Measurements from ENCODE around the gene MAG. TPM values are rescaled to one million over a fixed set of nuclear protein-coding genes. Genes with fewer than 3 reads are reported as not detected.

MAG gene
- total RNA-seq, 1 experiment from 2014 or later: 0.41 TPM

DNA sequence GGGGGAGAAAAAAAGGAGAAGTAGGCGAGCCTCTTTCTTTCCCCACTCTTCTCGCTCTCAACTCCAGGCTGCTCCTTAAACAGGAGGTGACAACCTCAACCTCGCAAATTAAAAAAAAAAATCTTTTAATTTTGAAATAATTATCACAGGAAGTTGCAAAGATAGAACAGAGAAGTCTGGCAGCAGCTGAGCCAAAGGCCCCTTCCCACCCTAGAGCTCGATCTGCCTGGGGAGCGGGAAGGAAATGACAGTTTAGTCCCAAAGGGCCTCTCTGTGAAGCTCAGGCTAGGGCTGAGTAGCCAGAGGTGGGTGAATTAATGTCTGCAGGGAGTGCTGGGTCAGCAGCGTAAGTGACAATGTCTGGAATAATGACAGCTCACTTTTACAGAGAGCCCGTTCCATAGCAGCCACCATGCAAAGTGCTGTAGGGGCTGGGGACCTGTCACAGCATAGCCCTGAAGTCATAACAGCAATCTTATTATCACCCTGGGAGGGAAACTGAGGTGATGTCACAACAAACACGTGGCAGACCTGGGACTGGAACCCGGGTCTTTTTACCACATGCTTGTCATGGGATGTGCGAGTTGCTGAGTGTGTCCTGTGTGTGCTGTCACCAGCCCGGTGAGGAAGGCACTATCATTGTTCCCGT is 28.2 kb downstream of the MAG start:
- H3K4me1 ChIP-seq: no peaks in the 10 kb centered on the region
- BruUV-seq (replicated peaks): no TSS peak
- no peaks in the 10 kb centered on the region for H3K36me3 Mint-ChIP-seq (ENCODE audit: insufficient read depth, unreplicated experiment)
- H3K4me3 ChIP-seq (ENCODE audit: low read depth, low read length): no peak overlapping the region
- CTCF ChIA-PET: no interaction called here
- no peak overlapping the region for H3K27ac Mint-ChIP-seq (ENCODE audit: unreplicated experiment)
- POLR2A ChIA-PET: no interaction called here
- no peak for TF ChIP-seq CTCF (IDR thresholded peaks at IDR 0.05; ENCODE audit: insufficient read depth in 1 of 2, low read depth in 1 of 2, low read length in 1 of 2, severe bottlenecking in 1 of 2, unreplicated experiment in 1 of 2)
- no peak for DNase-seq
- peaks cover 4% of the 10 kb centered on the region; the same call in 1 of the 2 replicates for H3K9me3 ChIP-seq
- H3K9me3 Mint-ChIP-seq (ENCODE audit: unreplicated experiment): peaks cover 9% of the 10 kb centered on the region
- H3K27me3 ChIP-seq (replicated peaks; ENCODE audit: control insufficient read depth, insufficient read depth, low read length): no peaks in the 10 kb centered on the region
- intact Hi-C loops (cut with micrococcal nuclease; ENCODE audit: unreplicated experiment): no loop called here
- peaks cover 14% of the 10 kb centered on the region for H3K4me1 Mint-ChIP-seq (ENCODE audit: low read depth, unreplicated experiment)
- H3K27me3 Mint-ChIP-seq (ENCODE audit: insufficient read depth, unreplicated experiment): no peaks in the 10 kb centered on the region
- no peaks in the 10 kb centered on the region for H3K36me3 ChIP-seq (ENCODE audit: control insufficient read depth, insufficient read depth, low read length)
- H3K4me3 Mint-ChIP-seq (ENCODE audit: unreplicated experiment): no peak overlapping the region

GRCh38 chr19:35321291-35321690 is 29.3 kb downstream of the MAG start:
- H3K27me3 ChIP-seq (replicated peaks; ENCODE audit: control insufficient read depth, insufficient read depth, low read length): no peaks in the 10 kb centered on the region
- ChIA-PET POLR2A (no interaction called here), CTCF (no interaction called here)
- no peak overlapping the region for H3K4me3 ChIP-seq (ENCODE audit: low read depth, low read length)
- H3K36me3 Mint-ChIP-seq (ENCODE audit: insufficient read depth, unreplicated experiment): no peaks in the 10 kb centered on the region
- H3K36me3 ChIP-seq (ENCODE audit: control insufficient read depth, insufficient read depth, low read length): no peaks in the 10 kb centered on the region
- peaks cover 14% of the 10 kb centered on the region for H3K4me1 Mint-ChIP-seq (ENCODE audit: low read depth, unreplicated experiment)
- TF ChIP-seq CTCF (IDR thresholded peaks at IDR 0.05; ENCODE audit: insufficient read depth in 1 of 2, low read depth in 1 of 2, low read length in 1 of 2, severe bottlenecking in 1 of 2, unreplicated experiment in 1 of 2): no peak
- intact Hi-C loops (cut with micrococcal nuclease; ENCODE audit: unreplicated experiment): no loop called here
- DNase-seq: no peak
- H3K27me3 Mint-ChIP-seq (ENCODE audit: insufficient read depth, unreplicated experiment): peaks cover 3% of the 10 kb centered on the region
- no peak overlapping the region for H3K4me3 Mint-ChIP-seq (ENCODE audit: unreplicated experiment)
- no peak overlapping the region for H3K27ac Mint-ChIP-seq (ENCODE audit: unreplicated experiment)
- peaks cover 4% of the 10 kb centered on the region; the same call in 1 of the 2 replicates for H3K9me3 ChIP-seq
- no TSS peak for BruUV-seq (replicated peaks)
- peaks cover 9% of the 10 kb centered on the region for H3K9me3 Mint-ChIP-seq (ENCODE audit: unreplicated experiment)
- no peaks in the 10 kb centered on the region for H3K4me1 ChIP-seq

DNA sequence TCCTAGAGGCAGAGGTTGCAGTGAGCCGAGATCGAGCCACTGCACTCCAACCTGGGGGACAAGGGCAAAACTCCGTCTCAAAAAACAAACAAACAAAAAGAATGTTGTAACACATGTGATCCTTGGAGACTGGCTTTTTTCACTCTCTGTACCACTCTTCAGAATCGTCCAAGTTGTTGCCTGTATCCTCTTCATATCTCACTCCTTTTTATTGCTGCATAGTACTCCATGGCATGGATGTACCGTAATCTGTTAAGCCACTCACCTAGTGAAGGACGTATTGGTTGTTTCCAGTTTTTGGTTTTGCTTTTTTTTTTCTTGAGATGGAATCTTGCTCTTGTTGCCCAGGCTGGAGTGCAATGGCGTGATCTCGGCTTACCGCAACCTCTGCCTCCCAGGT is 30.1 kb downstream of the MAG start:
- H3K4me1 Mint-ChIP-seq (ENCODE audit: low read depth, unreplicated experiment): peaks cover 14% of the 10 kb centered on the region
- ChIA-PET CTCF (no interaction called here), POLR2A (no interaction called here)
- no TSS peak for BruUV-seq (replicated peaks)
- peaks cover 3% of the 10 kb centered on the region for H3K27me3 Mint-ChIP-seq (ENCODE audit: insufficient read depth, unreplicated experiment)
- no peak for DNase-seq
- H3K27ac Mint-ChIP-seq (ENCODE audit: unreplicated experiment): no peak overlapping the region
- intact Hi-C loops (cut with micrococcal nuclease; ENCODE audit: unreplicated experiment): no loop called here
- H3K4me3 Mint-ChIP-seq (ENCODE audit: unreplicated experiment): no peak overlapping the region
- peaks cover 4% of the 10 kb centered on the region; the same call in 1 of the 2 replicates for H3K9me3 ChIP-seq
- no peak overlapping the region for H3K4me3 ChIP-seq (ENCODE audit: low read depth, low read length)
- no peaks in the 10 kb centered on the region for H3K4me1 ChIP-seq
- no peaks in the 10 kb centered on the region for H3K27me3 ChIP-seq (replicated peaks; ENCODE audit: control insufficient read depth, insufficient read depth, low read length)
- peaks cover 9% of the 10 kb centered on the region for H3K9me3 Mint-ChIP-seq (ENCODE audit: unreplicated experiment)
- no peak for TF ChIP-seq CTCF (IDR thresholded peaks at IDR 0.05; ENCODE audit: insufficient read depth in 1 of 2, low read depth in 1 of 2, low read length in 1 of 2, severe bottlenecking in 1 of 2, unreplicated experiment in 1 of 2)
- H3K36me3 Mint-ChIP-seq (ENCODE audit: insufficient read depth, unreplicated experiment): no peaks in the 10 kb centered on the region
- no peaks in the 10 kb centered on the region for H3K36me3 ChIP-seq (ENCODE audit: control insufficient read depth, insufficient read depth, low read length)
